Testis (tissue), 2 donors: Measurements from ENCODE around the gene RHCE.

ENCODE experiments used
- CTCF ChIP-seq, 3 experiments: fragments of 450-650 bp in 2 of 3; fragments of 200-600 bp in 1 of 3; sonication (generic) in 1 of 3; IDR thresholded peaks; one replicate each; pipeline ENCODE4 v1.5.1; 2016 to 2019; ENCODE audit warnings: antibody characterized with exemption in 3 of 3, mild to moderate bottlenecking in 2 of 3, moderate library complexity in 1 of 3
- POLR2A ChIP-seq: fragments of 450-650 bp; IDR thresholded peaks from one replicate; pipeline ENCODE4 v1.6.1; 2017; ENCODE audit warnings: antibody characterized with exemption, mild to moderate bottlenecking, moderate library complexity

- TF ChIP-seq CTCF (IDR thresholded peaks at IDR 0.05) = no peak
- TF ChIP-seq POLR2A = no peak
Observed at GRCh38 chr1:25467193-25467592, 46.6 kb upstream of the RHCE start.
